ENCODE measurements around the gene OLFM4. TPM values are rescaled to one million over a fixed set of nuclear protein-coding genes. Genes with fewer than 3 reads are reported as not detected.

Gene OLFM4
- total and polyA plus RNA-seq, 2 of the 8 experiments (the other 6 are each of a cell fraction or from before 2014, with no cell fraction given): not detected

- TF ChIP-seq, protein P1, sequence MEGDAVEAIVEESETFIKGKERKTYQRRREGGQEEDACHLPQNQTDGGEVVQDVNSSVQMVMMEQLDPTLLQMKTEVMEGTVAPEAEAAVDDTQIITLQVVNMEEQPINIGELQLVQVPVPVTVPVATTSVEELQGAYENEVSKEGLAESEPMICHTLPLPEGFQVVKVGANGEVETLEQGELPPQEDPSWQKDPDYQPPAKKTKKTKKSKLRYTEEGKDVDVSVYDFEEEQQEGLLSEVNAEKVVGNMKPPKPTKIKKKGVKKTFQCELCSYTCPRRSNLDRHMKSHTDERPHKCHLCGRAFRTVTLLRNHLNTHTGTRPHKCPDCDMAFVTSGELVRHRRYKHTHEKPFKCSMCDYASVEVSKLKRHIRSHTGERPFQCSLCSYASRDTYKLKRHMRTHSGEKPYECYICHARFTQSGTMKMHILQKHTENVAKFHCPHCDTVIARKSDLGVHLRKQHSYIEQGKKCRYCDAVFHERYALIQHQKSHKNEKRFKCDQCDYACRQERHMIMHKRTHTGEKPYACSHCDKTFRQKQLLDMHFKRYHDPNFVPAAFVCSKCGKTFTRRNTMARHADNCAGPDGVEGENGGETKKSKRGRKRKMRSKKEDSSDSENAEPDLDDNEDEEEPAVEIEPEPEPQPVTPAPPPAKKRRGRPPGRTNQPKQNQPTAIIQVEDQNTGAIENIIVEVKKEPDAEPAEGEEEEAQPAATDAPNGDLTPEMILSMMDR (IDR thresholded peaks at IDR 0.05; ENCODE audit: control extremely low read depth in 1 of 3, insufficient read depth in 1 of 3, low read depth in 1 of 3, low read length in 3 of 3): no peak
- TF ChIP-seq SP1 (IDR thresholded peaks at IDR 0.05; ENCODE audit: low read depth, low read length) (no peak), HDAC6 (IDR thresholded peaks at IDR 0.05; ENCODE audit: low read depth, low read length) (no peak)
Measured at GRCh38 chr13:53032849-53033248, 4.2 kb downstream of the OLFM4 start (continued).
